UCSD-AML1 (cell line): ENCODE data around the gene FAM120AOS.
"Not testable (repeated sequence)": the region's sequence is repeated elsewhere in the genome, so short reads cannot be mapped to it uniquely, and the experiment has no call there.

Experiments used
- DNase-seq: peaks from one replicate; lab custom pipeline; 2025; ENCODE audit not compliant: unreplicated experiment; lab: John Stamatoyannopoulos, UW

The FAM120AOS gene

GRCh38 chr9:93440896-93441580, 12.3 kb downstream of the FAM120AOS start:
- DNase-seq = no peak

- not testable (repeated sequence) for DNase-seq
Measured at GRCh38 chr9:93439301-93439700, 14.1 kb downstream of the FAM120AOS start.

GRCh38 chr9:93437996-93438395, 15.4 kb downstream of the FAM120AOS start:
- no peak for DNase-seq

GRCh38 chr9:93436655-93437407, 16.6 kb downstream of the FAM120AOS start:
- no peak for DNase-seq

- DNase-seq = no peak
Measured at GRCh38 chr9:93436218-93436617, 17.2 kb downstream of the FAM120AOS start.

- no peak for DNase-seq
Measured at GRCh38 chr9:93435386-93435785, 18.0 kb downstream of the FAM120AOS start.

GRCh38 chr9:93434056-93434455, 19.3 kb downstream of the FAM120AOS start:
- no peak for DNase-seq

GRCh38 chr9:93432964-93433363, 20.4 kb downstream of the FAM120AOS start:
- DNase-seq = no peak

GRCh38 chr9:93431539-93432105, 21.8 kb downstream of the FAM120AOS start:
- no peak for DNase-seq

- no peak for DNase-seq
Measured at GRCh38 chr9:93427655-93428379, 25.6 kb downstream of the FAM120AOS start.

- DNase-seq = no peak
Measured at GRCh38 chr9:93422977-93423616, 30.3 kb downstream of the FAM120AOS start.

GRCh38 chr9:93419023-93419422, 34.4 kb downstream of the FAM120AOS start:
- no peak for DNase-seq

- no peak for DNase-seq
Measured at GRCh38 chr9:93417538-93417937, 35.8 kb downstream of the FAM120AOS start.

GRCh38 chr9:93416530-93417235, 36.7 kb downstream of the FAM120AOS start:
- DNase-seq = no peak

- DNase-seq = no peak
Measured at GRCh38 chr9:93415176-93415690, 38.1 kb downstream of the FAM120AOS start.

- DNase-seq = no peak
Measured at GRCh38 chr9:93413530-93413929, 39.9 kb downstream of the FAM120AOS start.

GRCh38 chr9:93406371-93406770, 47.0 kb downstream of the FAM120AOS start:
- DNase-seq = no peak

- DNase-seq = no peak
Measured at GRCh38 chr9:93398471-93398870, 54.9 kb downstream of the FAM120AOS start.

- no peak for DNase-seq
Measured at GRCh38 chr9:93397661-93398373, 55.6 kb downstream of the FAM120AOS start.
